Measurements from ENCODE around the gene NRG2. TPM values are rescaled to one million over a fixed set of nuclear protein-coding genes. Genes with fewer than 3 reads are reported as not detected.

Gene NRG2
- total and polyA plus RNA-seq, 2 donors (not counting 3 experiments of a cell fraction or from before 2014, with no cell fraction given), result 0.26 to 0.42 TPM

DNA sequence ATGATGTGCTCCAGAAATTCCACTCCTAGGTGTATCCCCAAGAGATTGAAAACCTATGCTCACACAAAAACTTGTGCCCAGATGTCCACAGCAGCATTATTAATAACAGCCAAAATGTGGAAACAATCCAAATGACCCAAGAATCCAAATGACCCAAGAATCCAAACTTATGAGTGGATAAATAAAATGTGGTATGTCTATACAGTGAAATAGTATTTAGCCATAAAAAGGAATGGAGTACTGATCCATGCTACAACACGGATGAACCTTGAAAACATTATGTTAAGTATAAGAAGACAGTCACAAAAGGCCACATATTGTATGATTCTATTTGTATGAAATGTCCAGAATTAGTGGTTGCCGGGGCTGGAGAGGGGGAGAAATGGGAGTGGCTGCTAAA, 167.1 kb downstream of the NRG2 start:
- Histone ChIP-seq H3K79me2 (ENCODE audit: control insufficient read depth, insufficient read depth, low read length) (no peaks in the 10 kb centered on the region), H3K9ac (replicated peaks; ENCODE audit: extremely low read depth, insufficient read depth, low read length) (no peak overlapping the region), H3K36me3 (ENCODE audit: control insufficient read depth in 2 of 2, extremely low read depth in 1 of 2, insufficient read depth in 2 of 2, low read length in 2 of 2) (no peaks in the 10 kb centered on the region), H3K27ac (ENCODE audit: insufficient read depth, low read depth, low read length) (no peak overlapping the region), H2AFZ (ENCODE audit: low read depth, low read length) (no peak overlapping the region), H3K4me2 (ENCODE audit: insufficient read depth, low read length) (no peak overlapping the region), H3K9me1 (replicated peaks; ENCODE audit: control insufficient read depth, extremely low read depth, insufficient read depth, low read length) (no peaks in the 10 kb centered on the region), H3K4me1 (ENCODE audit: control insufficient read depth, extremely low read depth, insufficient read depth, low read length) (no peaks in the 10 kb centered on the region), H4K20me1 (replicated peaks; ENCODE audit: control insufficient read depth, extremely low read depth, insufficient read depth, low read length) (no peaks in the 10 kb centered on the region), H3K9me3 (replicated peaks; ENCODE audit: control insufficient read depth, insufficient read depth, low read length) (no peaks in the 10 kb centered on the region), H3K4me3 (replicated peaks in 1 of 3; ENCODE audit: insufficient read depth in 1 of 3, low read depth in 1 of 3, low read length in 3 of 3) (no peak overlapping the region), H3K27me3 (ENCODE audit: control insufficient read depth in 2 of 2, insufficient read depth in 2 of 2, low read length in 2 of 2) (peaks cover 0 to 1% of the 10 kb centered on the region in 2 experiments)
- no peak for TF ChIP-seq EZH2 (IDR thresholded peaks at IDR 0.05; ENCODE audit: borderline replicate concordance, low read depth, low read length, severe bottlenecking)
- TF ChIP-seq GATA2 (IDR thresholded peaks at IDR 0.05; ENCODE audit: insufficient read depth, insufficient read length, low read depth, low read length), result no peak
- TF ChIP-seq FOS (IDR thresholded peaks at IDR 0.05; ENCODE audit: borderline replicate concordance, insufficient read depth, low read length), result no peak
- TF ChIP-seq POLR2A (IDR thresholded peaks at IDR 0.05; ENCODE audit: low read depth, low read length), result no peak
- TF ChIP-seq, protein P1, sequence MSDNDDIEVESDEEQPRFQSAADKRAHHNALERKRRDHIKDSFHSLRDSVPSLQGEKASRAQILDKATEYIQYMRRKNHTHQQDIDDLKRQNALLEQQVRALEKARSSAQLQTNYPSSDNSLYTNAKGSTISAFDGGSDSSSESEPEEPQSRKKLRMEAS (IDR thresholded peaks at IDR 0.05; ENCODE audit: insufficient read depth, insufficient read length), result no peak
- no peak for TF ChIP-seq POLR2AphosphoS5 (IDR thresholded peaks at IDR 0.05; ENCODE audit: insufficient read depth, low read depth, low read length)
- TF ChIP-seq, protein P2, sequence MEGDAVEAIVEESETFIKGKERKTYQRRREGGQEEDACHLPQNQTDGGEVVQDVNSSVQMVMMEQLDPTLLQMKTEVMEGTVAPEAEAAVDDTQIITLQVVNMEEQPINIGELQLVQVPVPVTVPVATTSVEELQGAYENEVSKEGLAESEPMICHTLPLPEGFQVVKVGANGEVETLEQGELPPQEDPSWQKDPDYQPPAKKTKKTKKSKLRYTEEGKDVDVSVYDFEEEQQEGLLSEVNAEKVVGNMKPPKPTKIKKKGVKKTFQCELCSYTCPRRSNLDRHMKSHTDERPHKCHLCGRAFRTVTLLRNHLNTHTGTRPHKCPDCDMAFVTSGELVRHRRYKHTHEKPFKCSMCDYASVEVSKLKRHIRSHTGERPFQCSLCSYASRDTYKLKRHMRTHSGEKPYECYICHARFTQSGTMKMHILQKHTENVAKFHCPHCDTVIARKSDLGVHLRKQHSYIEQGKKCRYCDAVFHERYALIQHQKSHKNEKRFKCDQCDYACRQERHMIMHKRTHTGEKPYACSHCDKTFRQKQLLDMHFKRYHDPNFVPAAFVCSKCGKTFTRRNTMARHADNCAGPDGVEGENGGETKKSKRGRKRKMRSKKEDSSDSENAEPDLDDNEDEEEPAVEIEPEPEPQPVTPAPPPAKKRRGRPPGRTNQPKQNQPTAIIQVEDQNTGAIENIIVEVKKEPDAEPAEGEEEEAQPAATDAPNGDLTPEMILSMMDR (IDR thresholded peaks at IDR 0.05; ENCODE audit: extremely low read depth in 1 of 2, insufficient read depth in 1 of 2, low read depth in 1 of 2, low read length in 2 of 2), result no peak
- no peak for TF ChIP-seq MYC (IDR thresholded peaks at IDR 0.05; ENCODE audit: low read depth, low read length)
- no peak for TF ChIP-seq JUN (IDR thresholded peaks at IDR 0.05; ENCODE audit: borderline replicate concordance, insufficient read depth, insufficient read length, low read depth)
- POLR2A ChIA-PET, result no interaction called here
- DNase-seq (ENCODE audit: low read depth, low spot score) (no peak), FAIRE-seq (no peak)
- intact Hi-C loops (cut with micrococcal nuclease) (no loop called here), dilution Hi-C loops (cut with MboI; ENCODE audit: extremely low pct_ligation_motif_present, low sequenced_read_pairs) (no loop called here)
- CTCF ChIA-PET, result interaction anchor here (1.3 kb wide), 1 partner anchor 10 kb away, joined by 3 read pairs; no protein-coding TSS in a partner anchor
- BruUV-seq (replicated peaks), result no TSS peak

All from endothelial cell of umbilical vein (primary cell).